HEK293 (cell line): ENCODE measurements around the gene C14orf132.

Experiments
- CTCF ChIA-PET: fragments of 350-600 bp; formaldehyde crosslinking; extraction: SDS; loops from one replicate; lab custom pipeline; 2021; ENCODE audit warnings: antibody characterized with exemption; lab: Yijun Ruan, JAX
- POLR2A ChIA-PET: fragments of 300-600 bp; formaldehyde crosslinking; extraction: SDS; loops from one replicate; lab custom pipeline; 2020; ENCODE audit warnings: antibody characterized with exemption, inconsistent platforms; lab: Yijun Ruan, JAX
- H3K27ac ChIP-seq: fragments of 200-500 bp; sonication (Bioruptor generic); 2 replicates; pipeline ENCODE4 v1.5.1; 2014; ENCODE audit warnings: low read depth, low read length, control low read depth, inconsistent platforms; ENCODE audit errors: extremely low read depth
- H3K36me3 ChIP-seq, 2 experiments: fragments of 200-500 bp in 1 of 2; sonication (Bioruptor generic) in 1 of 2; 1 replicate in 1 of 2; 2 replicates in 1 of 2; pipeline ENCODE4 v1.5.1; 2014 to 2017; ENCODE audit warnings: inconsistent platforms in 2 of 2, low read length in 2 of 2; ENCODE audit not compliant: control insufficient read depth in 2 of 2, insufficient read depth in 1 of 2
- H3K4me1 ChIP-seq: fragments of 200-500 bp; sonication (Bioruptor generic); 2 replicates; pipeline ENCODE4 v1.5.1; 2014; ENCODE audit warnings: mild to moderate bottlenecking, low read length, inconsistent platforms; ENCODE audit not compliant: control insufficient read depth, insufficient read depth
- H3K4me3 ChIP-seq: 2 replicates; pipeline ENCODE4 v1.5.1; 2011; ENCODE audit warnings: low read depth, mild to moderate bottlenecking, control low read depth, low read length, moderate library complexity
- H3K9me3 ChIP-seq: fragments of 200-500 bp; sonication (Bioruptor generic); 2 replicates; pipeline ENCODE4 v1.5.1; 2014; ENCODE audit warnings: low read depth, low read length, inconsistent platforms; ENCODE audit not compliant: control insufficient read depth, insufficient read depth
- ELK4 ChIP-seq: IDR thresholded peaks from 2 replicates; pipeline ENCODE4 v1.6.1; 2011; ENCODE audit warnings: mild to moderate bottlenecking, low read depth, low read length, borderline replicate concordance
- HOXD13 ChIP-seq: sonication (generic); formaldehyde crosslinking; IDR thresholded peaks from 2 replicates; pipeline ENCODE4 v1.8.0; 2022; ENCODE audit warnings: missing genetic modification reagents, borderline replicate concordance
- MEIS1 ChIP-seq: sonication (generic); formaldehyde crosslinking; IDR thresholded peaks from 2 replicates; pipeline ENCODE4 v1.8.1; 2022; ENCODE audit warnings: missing genetic modification reagents, mild to moderate bottlenecking, borderline replicate concordance
- MZF1 ChIP-seq: fragments of 450-650 bp; formaldehyde crosslinking; IDR thresholded peaks from 2 replicates; pipeline ENCODE4 v1.5.1; 2017; ENCODE audit warnings: missing biosample characterization, missing genetic modification characterization, borderline replicate concordance
- PBX3 ChIP-seq: sonication (generic); formaldehyde crosslinking; IDR thresholded peaks from 2 replicates; pipeline ENCODE4 v1.8.1; 2022; ENCODE audit warnings: mild to moderate bottlenecking, moderate library complexity, missing genetic modification reagents
- PRDM1 ChIP-seq: fragments of 450-650 bp; formaldehyde crosslinking; IDR thresholded peaks from 2 replicates; pipeline ENCODE4; 2016; ENCODE audit warnings: missing biosample characterization, missing genetic modification characterization
- YY2 ChIP-seq: fragments of 450-650 bp; formaldehyde crosslinking; IDR thresholded peaks from 2 replicates; pipeline ENCODE4 v1.5.1; 2016; ENCODE audit warnings: missing biosample characterization, missing genetic modification characterization
- ZBTB7A ChIP-seq: fragments of 450-650 bp; formaldehyde crosslinking; IDR thresholded peaks from 2 replicates; pipeline ENCODE4 v1.5.1; 2016; ENCODE audit warnings: low read depth, missing biosample characterization, missing genetic modification characterization
- ZNF155 ChIP-seq: fragments of 450-650 bp; formaldehyde crosslinking; IDR thresholded peaks from 2 replicates; pipeline ENCODE4 v1.5.1; 2016; ENCODE audit warnings: missing biosample characterization, missing genetic modification characterization
- ZNF174 ChIP-seq: fragments of 450-650 bp; formaldehyde crosslinking; IDR thresholded peaks from 2 replicates; pipeline ENCODE4 v1.5.0; 2017; ENCODE audit warnings: missing biosample characterization, mild to moderate bottlenecking, missing genetic modification characterization
- ZNF18 ChIP-seq: fragments of 450-650 bp; formaldehyde crosslinking; IDR thresholded peaks from 2 replicates; pipeline ENCODE4 v1.5.1; 2016; ENCODE audit warnings: missing biosample characterization, missing genetic modification characterization
- ZNF341 ChIP-seq: fragments of 450-650 bp; formaldehyde crosslinking; IDR thresholded peaks from 2 replicates; pipeline ENCODE4; 2016; ENCODE audit warnings: low read depth, missing biosample characterization, missing genetic modification characterization
- ZNF354C ChIP-seq: fragments of 450-650 bp; formaldehyde crosslinking; IDR thresholded peaks from 2 replicates; pipeline ENCODE4 v1.5.1; 2016; ENCODE audit warnings: missing biosample characterization, missing genetic modification characterization, low read depth, borderline replicate concordance
- ZNF561 ChIP-seq: fragments of 450-650 bp; IDR thresholded peaks from 2 replicates; pipeline ENCODE4 v1.5.1; 2018; ENCODE audit warnings: missing biosample characterization, missing genetic modification characterization, borderline replicate concordance
- ZNF571 ChIP-seq: fragments of 450-650 bp; formaldehyde crosslinking; IDR thresholded peaks from 2 replicates; pipeline ENCODE4 v1.5.0; 2017; ENCODE audit warnings: missing biosample characterization, missing genetic modification characterization
- ZNF585B ChIP-seq: fragments of 450-650 bp; formaldehyde crosslinking; IDR thresholded peaks from 2 replicates; pipeline ENCODE4 v1.5.1; 2016; ENCODE audit warnings: missing biosample characterization, missing genetic modification characterization
- ZNF76 ChIP-seq: fragments of 450-650 bp; formaldehyde crosslinking; IDR thresholded peaks from 2 replicates; pipeline ENCODE4; 2016; ENCODE audit warnings: low read depth, missing biosample characterization, missing genetic modification characterization, borderline replicate concordance
- ZNF785 ChIP-seq: fragments of 450-650 bp; formaldehyde crosslinking; IDR thresholded peaks from 2 replicates; pipeline ENCODE4 v1.5.1; 2016; ENCODE audit warnings: missing biosample characterization, missing genetic modification characterization
- ZNF792 ChIP-seq: fragments of 450-650 bp; formaldehyde crosslinking; IDR thresholded peaks from 2 replicates; pipeline ENCODE4 v1.5.1; 2016; ENCODE audit warnings: missing biosample characterization, missing genetic modification characterization
- ZNF843 ChIP-seq: fragments of 450-650 bp; formaldehyde crosslinking; IDR thresholded peaks from 2 replicates; pipeline ENCODE4 v1.5.1; 2016; ENCODE audit warnings: missing biosample characterization, missing genetic modification characterization
- ZXDB ChIP-seq: fragments of 450-650 bp; formaldehyde crosslinking; IDR thresholded peaks from 2 replicates; pipeline ENCODE4 v1.5.1; 2016; ENCODE audit warnings: missing biosample characterization, missing genetic modification characterization

C14orf132 gene

DNA sequence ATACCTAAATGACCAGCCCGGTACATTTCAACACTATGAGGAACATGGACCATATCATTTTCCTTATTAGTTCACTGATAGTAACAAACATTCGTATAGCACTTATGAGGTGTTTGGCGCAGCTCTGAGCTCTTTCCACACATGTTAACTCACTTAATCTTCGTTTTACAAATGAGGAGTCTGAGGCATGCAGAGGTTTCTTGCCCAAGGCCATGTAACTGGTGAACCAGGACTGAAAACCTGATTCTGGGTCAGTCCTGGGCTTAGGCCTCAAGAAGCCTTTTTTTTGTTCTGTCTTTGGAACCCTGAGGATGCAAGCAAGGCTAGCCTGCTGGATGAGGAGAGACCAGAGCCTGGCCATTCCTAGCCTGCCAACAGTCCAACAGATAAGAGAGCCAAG, 55.0 kb downstream of the C14orf132 start:
- Histone ChIP-seq H3K4me3 (no peak overlapping the region), H3K4me1 (peaks cover 8% of the 10 kb centered on the region), H3K9me3 (no peaks in the 10 kb centered on the region), H3K36me3 (peaks cover 0 to 2% of the 10 kb centered on the region in 2 experiments; a peak in 1 of 3 replicates), H3K27ac (no peak overlapping the region)
- TF ChIP-seq PBX3 (CRISPR knock-in tag) (no peak), ZNF561 (no peak), ZNF843 (tag by site-specific recombination) (no peak), ZNF155 (tag by site-specific recombination) (no peak), ZNF571 (tag by site-specific recombination) (no peak), ZNF354C (tag by site-specific recombination) (no peak), ZNF76 (tag by site-specific recombination) (no peak), ELK4 (no peak), ZNF18 (tag by site-specific recombination) (no peak), ZNF792 (tag by site-specific recombination) (no peak), ZNF785 (tag by site-specific recombination) (no peak), ZNF341 (tag by site-specific recombination) (no peak), MEIS1 (no peak)
- ChIA-PET CTCF (no interaction called here), POLR2A (interaction anchor here (1.6 kb wide), 1 partner anchor 54 kb away, joined by 3 read pairs; no protein-coding TSS in a partner anchor)

- CTCF ChIA-PET: interaction anchor here (0.9 to 1.6 kb wide), 2 partner anchors 96 to 534 kb away, joined by 3 to 8 read pairs; no protein-coding TSS in a partner anchor
- POLR2A ChIA-PET: interaction anchor here (1.6 kb wide), 1 partner anchor 55 kb away, joined by 3 read pairs; no protein-coding TSS in a partner anchor
- TF ChIP-seq YY2 (tag by site-specific recombination) (no peak), MZF1 (no peak), PRDM1 (tag by site-specific recombination) (no peak), ZNF76 (tag by site-specific recombination) (no peak), ZNF174 (tag by site-specific recombination) (no peak), ZBTB7A (tag by site-specific recombination) (no peak), ZXDB (no peak), ZNF585B (tag by site-specific recombination) (no peak), HOXD13 (no peak)
- H3K4me1 ChIP-seq: peaks cover 8% of the 10 kb centered on the region
- H3K36me3 ChIP-seq: no peaks in the 10 kb centered on the region
- no peak overlapping the region for H3K4me3 ChIP-seq
- no peaks in the 10 kb centered on the region for H3K9me3 ChIP-seq
- H3K27ac ChIP-seq: no peak overlapping the region
Measured at GRCh38 chr14:96094656-96095055, 55.5 kb downstream of the C14orf132 start.
